GM18502 (cell line): ENCODE results near the gene VKORC1L1.

ENCODE experiments used
- ATAC-seq: cut with Tn5 transposase; IDR thresholded peaks from one replicate; pipeline ENCODE4 v1.9.1; 2021; ENCODE audit warnings: mild to moderate bottlenecking; ENCODE audit not compliant: unreplicated experiment, poor library complexity

The VKORC1L1 gene

GRCh38 chr7:66007232-66007631 is 134.4 kb downstream of the VKORC1L1 start:
- ATAC-seq, result no peak
